Left ventricle myocardium inferior (tissue), 1 donor: ENCODE data around the gene HDAC2. TPM values are rescaled to one million over a fixed set of nuclear protein-coding genes. Genes with fewer than 3 reads are reported as not detected.
A peak's percentile ranks its signal among the peaks of the same experiment; 100 is the strongest.

ENCODE experiments used
- DNase-seq: peaks from one replicate; pipeline ENCODE4 v3.0.0-alpha.2; 2020
- H3K27ac ChIP-seq: fragments of 200-600 bp; replicated peaks from 2 replicates; pipeline ENCODE4 v1.8.0; 2021
- H3K27me3 ChIP-seq: fragments of 200-600 bp; 2 replicates; pipeline ENCODE4 v1.8.0; 2021; ENCODE audit warnings: low read depth
- H3K36me3 ChIP-seq: fragments of 200-600 bp; 2 replicates; pipeline ENCODE4 v1.8.0; 2021
- H3K4me1 ChIP-seq: fragments of 200-600 bp; 2 replicates; pipeline ENCODE4 v1.8.0; 2021
- H3K4me3 ChIP-seq: fragments of 200-600 bp; 2 replicates; pipeline ENCODE4 v1.8.0; 2021; ENCODE audit warnings: mild to moderate bottlenecking, moderate library complexity
- H3K9me3 ChIP-seq: fragments of 200-600 bp; replicated peaks from 2 replicates; pipeline ENCODE4 v1.8.0; 2021
- intact Hi-C: fragments of 100-400 bp; cut with micrococcal nuclease; formaldehyde crosslinking; loops from one replicate; pipeline ENCODE4 v1.11.0; 2022
- total RNA-seq: library from RNA; stranded (reverse); fragmentation: NEBNext Ultra II Directional; extraction: Animal tissue kit (Norgen Biotek cat#: 25700); gene quantifications from one replicate; pipeline ENCODE4 v1.2.1, GENCODE V29; 2021
- TF ChIP-seq, protein P1 (sequence below): fragments of 200-600 bp; IDR thresholded peaks from 2 replicates; pipeline ENCODE4 v1.8.0; 2021; ENCODE audit warnings: antibody characterized with exemption, mild to moderate bottlenecking, borderline replicate concordance
- donor health status: DM: no; HTN: yes; CAD: no; lungs with severe emphysema.

Gene HDAC2
- total RNA-seq, 1 donor from 2014 or later: 44.3 TPM

DNA sequence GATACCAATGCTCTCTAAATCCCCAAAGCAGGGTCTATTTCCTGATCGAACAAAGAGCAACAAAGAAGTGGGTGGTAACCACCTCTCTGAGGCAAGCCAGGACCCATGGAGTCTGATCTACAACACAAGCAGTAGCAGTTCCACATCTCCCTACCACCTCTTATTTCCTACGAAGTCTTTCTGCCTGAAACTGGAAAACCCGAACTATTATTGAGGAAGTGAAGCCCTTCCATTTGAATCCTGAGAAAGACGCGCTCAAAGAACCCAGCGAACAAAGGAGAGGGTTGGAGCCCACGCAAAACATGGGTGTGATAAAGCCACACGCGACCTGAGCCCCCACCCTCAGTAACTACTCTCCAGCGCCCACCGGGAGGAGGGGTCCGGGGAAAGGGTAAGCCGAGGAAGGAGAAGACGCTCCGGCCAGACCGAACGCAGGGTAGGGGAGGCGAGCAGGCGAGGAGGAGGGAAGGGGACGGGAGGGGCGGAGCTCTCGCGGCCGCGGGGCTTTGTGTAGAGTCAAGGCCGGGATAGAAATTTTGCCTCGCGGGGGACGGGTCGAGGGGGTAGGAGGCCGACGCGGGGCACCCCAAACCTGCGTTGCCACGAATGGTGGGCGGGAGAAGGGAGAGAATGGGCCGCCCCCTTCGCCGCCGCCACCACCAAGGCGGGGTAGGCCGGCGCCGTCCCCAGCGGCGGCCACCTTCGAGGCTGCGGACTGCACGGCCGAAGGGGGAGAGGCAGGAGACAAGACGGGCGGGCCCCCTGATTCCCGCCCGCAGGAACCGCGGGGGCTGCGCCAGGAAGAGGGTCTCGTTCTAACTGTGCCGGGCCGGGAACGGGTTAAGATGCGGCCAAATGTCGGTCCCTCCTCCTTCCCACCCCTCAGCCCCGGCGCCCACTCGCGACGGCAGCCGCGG is 802 bp downstream of the HDAC2 start:
- Histone ChIP-seq H3K27me3 (no peaks in the 10 kb centered on the region), H3K36me3 (no peaks in the 10 kb centered on the region), H3K27ac (peak overlapping the region; percentile 96), H3K4me1 (peaks cover 69% of the 10 kb centered on the region), H3K9me3 (no peaks in the 10 kb centered on the region), H3K4me3 (peak overlapping the region; percentile 99)
- intact Hi-C loops: no loop called here
- peak; percentile 60 for DNase-seq
- TF ChIP-seq, protein P1, sequence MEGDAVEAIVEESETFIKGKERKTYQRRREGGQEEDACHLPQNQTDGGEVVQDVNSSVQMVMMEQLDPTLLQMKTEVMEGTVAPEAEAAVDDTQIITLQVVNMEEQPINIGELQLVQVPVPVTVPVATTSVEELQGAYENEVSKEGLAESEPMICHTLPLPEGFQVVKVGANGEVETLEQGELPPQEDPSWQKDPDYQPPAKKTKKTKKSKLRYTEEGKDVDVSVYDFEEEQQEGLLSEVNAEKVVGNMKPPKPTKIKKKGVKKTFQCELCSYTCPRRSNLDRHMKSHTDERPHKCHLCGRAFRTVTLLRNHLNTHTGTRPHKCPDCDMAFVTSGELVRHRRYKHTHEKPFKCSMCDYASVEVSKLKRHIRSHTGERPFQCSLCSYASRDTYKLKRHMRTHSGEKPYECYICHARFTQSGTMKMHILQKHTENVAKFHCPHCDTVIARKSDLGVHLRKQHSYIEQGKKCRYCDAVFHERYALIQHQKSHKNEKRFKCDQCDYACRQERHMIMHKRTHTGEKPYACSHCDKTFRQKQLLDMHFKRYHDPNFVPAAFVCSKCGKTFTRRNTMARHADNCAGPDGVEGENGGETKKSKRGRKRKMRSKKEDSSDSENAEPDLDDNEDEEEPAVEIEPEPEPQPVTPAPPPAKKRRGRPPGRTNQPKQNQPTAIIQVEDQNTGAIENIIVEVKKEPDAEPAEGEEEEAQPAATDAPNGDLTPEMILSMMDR: peak; percentile 3

DNA sequence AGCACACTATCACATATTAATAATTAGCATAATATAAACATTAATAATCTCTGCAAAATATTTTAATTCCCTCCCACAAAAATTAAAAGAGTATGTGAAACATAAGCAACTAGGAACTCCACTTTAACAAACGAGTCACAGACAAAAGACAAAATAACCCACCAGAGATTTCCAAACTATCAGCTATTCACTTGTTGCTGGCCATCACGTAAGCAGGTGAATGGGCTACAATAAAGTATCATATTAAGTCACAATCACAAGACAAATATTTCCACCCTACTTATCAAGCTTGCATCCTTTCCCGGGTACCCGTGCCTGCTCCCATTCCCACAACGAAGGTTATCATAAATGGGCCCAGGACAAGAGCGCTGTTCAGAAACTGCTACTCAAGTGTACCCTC is 2.5 kb downstream of the HDAC2 start:
- Histone ChIP-seq H3K4me3 (peak overlapping the region; percentile 99), H3K36me3 (no peaks in the 10 kb centered on the region), H3K27ac (no peak overlapping the region), H3K27me3 (no peaks in the 10 kb centered on the region), H3K4me1 (peaks cover 73% of the 10 kb centered on the region), H3K9me3 (no peaks in the 10 kb centered on the region)
- no peak for DNase-seq
- intact Hi-C loops: no loop called here
- TF ChIP-seq, protein P1: no peak

DNA sequence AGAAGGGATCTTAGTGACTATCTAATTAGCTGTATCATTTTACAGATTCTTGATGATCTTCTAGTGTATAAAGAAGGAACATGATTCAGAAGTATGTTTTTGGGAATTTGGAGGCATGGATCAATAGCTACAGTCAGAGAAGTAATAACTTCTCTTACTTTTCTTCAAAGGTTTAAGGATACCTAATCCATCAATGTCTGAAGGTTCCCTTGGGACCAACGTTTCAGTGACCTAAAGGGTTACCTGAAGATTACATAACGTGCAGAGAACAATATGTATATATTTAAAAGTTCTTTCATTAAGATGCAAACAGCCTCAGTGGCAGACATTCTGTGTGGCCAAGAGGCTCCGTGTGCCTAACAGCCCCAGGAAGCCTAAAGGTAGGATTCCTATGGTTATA is 3.2 kb downstream of the HDAC2 start:
- Histone ChIP-seq H3K4me1 (peaks cover 73% of the 10 kb centered on the region), H3K9me3 (no peaks in the 10 kb centered on the region), H3K4me3 (no peak overlapping the region), H3K36me3 (no peaks in the 10 kb centered on the region), H3K27ac (no peak overlapping the region), H3K27me3 (no peaks in the 10 kb centered on the region)
- TF ChIP-seq, protein P1: no peak
- no peak for DNase-seq
- intact Hi-C loops: no loop called here

DNA sequence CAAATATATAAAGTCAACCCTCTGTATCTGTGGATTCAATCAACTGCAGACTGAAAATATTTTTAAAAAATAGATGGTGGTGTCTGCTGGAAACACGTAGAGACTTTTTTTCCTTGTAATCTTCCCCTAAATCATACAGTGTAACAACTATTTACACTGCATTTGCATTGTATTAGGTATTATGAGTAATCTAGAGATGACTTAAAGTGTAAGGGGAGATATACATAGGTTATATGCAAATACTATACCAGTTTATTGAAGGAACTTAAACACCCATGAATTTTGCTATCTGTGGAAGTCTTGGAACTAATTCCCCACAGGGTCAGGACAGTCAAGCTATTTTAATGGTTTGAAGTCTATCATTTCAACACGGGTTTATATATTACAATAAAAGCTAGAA is 10.2 kb downstream of the HDAC2 start:
- TF ChIP-seq, protein P1: no peak
- Histone ChIP-seq H3K9me3 (no peaks in the 10 kb centered on the region), H3K27me3 (no peaks in the 10 kb centered on the region), H3K27ac (no peak overlapping the region), H3K4me1 (peaks cover 32% of the 10 kb centered on the region), H3K4me3 (no peak overlapping the region), H3K36me3 (peaks cover 16% of the 10 kb centered on the region)
- intact Hi-C loops: no loop called here
- no peak for DNase-seq

DNA sequence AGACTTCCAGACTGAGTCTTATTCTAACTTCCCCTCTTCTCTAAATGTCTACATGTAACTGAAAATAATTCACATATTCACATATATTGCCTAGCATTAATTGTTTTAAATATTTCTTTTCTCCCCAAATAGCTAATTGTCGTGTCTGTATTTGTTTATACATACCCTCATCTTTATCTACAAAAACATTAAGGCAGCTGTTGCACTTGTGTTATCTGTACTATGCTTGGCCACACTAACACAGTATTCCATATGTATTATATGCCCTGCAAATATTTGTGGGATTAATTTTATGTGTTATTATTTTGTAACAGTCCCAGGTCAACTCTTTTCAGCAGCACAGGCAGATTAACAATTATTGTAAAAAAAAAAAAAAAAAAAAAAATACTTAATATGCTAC is 11.7 kb downstream of the HDAC2 start:
- Histone ChIP-seq H3K27me3 (no peaks in the 10 kb centered on the region), H3K4me1 (peaks cover 21% of the 10 kb centered on the region), H3K9me3 (no peaks in the 10 kb centered on the region), H3K27ac (no peak overlapping the region), H3K4me3 (no peak overlapping the region), H3K36me3 (peaks cover 29% of the 10 kb centered on the region)
- DNase-seq: no peak
- intact Hi-C loops: no loop called here
- TF ChIP-seq, protein P1: no peak
